Stimulated activated CD8-positive, alpha-beta memory T cell treated with anti-CD3 and anti-CD28 coated beads, Interleukin-7, amount 100 ng/mL, for 1 hour (primary cell): ENCODE measurements around the gene C4orf36.
"Not testable (repeated sequence)": the region's sequence is repeated elsewhere in the genome, so short reads cannot be mapped to it uniquely, and the experiment has no call there.

Experiments
- DNase-seq, 2 donors: peaks; one replicate each; pipeline ENCODE4 v3.0.0-alpha.2; 2020; ENCODE audit warnings: low read depth in 2 of 2

Gene C4orf36

GRCh38 chr4:86917212-86918039, 25.2 kb upstream of the C4orf36 start:
- DNase-seq = no peak

- no peak for DNase-seq
These were observed 24.2 kb upstream of the C4orf36 start for GRCh38 chr4:86916392-86916791.

- DNase-seq = no peak
These were observed 18.8 kb upstream of the C4orf36 start for GRCh38 chr4:86910820-86911684.

GRCh38 chr4:86910369-86910768, 18.1 kb upstream of the C4orf36 start:
- DNase-seq = no peak

GRCh38 chr4:86909546-86910295, 17.5 kb upstream of the C4orf36 start:
- DNase-seq = no peak

- DNase-seq = no peak
These were observed 16.0 kb upstream of the C4orf36 start for GRCh38 chr4:86908251-86908657.

- DNase-seq = no peak
These were observed 9.6 kb upstream of the C4orf36 start for GRCh38 chr4:86901864-86902263.

- DNase-seq = no peak
These were observed 6.3 kb upstream of the C4orf36 start for GRCh38 chr4:86898562-86898961.

- DNase-seq = no peak
These were observed 4.4 kb upstream of the C4orf36 start for GRCh38 chr4:86896596-86896995.

GRCh38 chr4:86895692-86896488, 3.7 kb upstream of the C4orf36 start:
- DNase-seq = no peak

GRCh38 chr4:86894455-86894854, 2.2 kb upstream of the C4orf36 start:
- no peak for DNase-seq

- DNase-seq = no peak
These were observed 914 bp upstream of the C4orf36 start for GRCh38 chr4:86893136-86893535.

GRCh38 chr4:86892636-86892960, 376 bp upstream of the C4orf36 start:
- no peak for DNase-seq

GRCh38 chr4:86890790-86891189, 1.4 kb downstream of the C4orf36 start:
- no peak for DNase-seq

- no peak for DNase-seq
These were observed 12.6 kb downstream of the C4orf36 start for GRCh38 chr4:86879641-86880040.

GRCh38 chr4:86878640-86879039, 13.6 kb downstream of the C4orf36 start:
- no peak for DNase-seq

- no peak for DNase-seq
These were observed 15.1 kb downstream of the C4orf36 start for GRCh38 chr4:86876894-86877685.

GRCh38 chr4:86875436-86875835, 16.8 kb downstream of the C4orf36 start:
- not testable (repeated sequence) for DNase-seq

- no peak for DNase-seq
These were observed 20.1 kb downstream of the C4orf36 start for GRCh38 chr4:86872135-86872534.

- no peak for DNase-seq
These were observed 21.7 kb downstream of the C4orf36 start for GRCh38 chr4:86870442-86871069.
